Memory B cell (primary cell): ENCODE data around the gene RFPL3.
"Not testable (repeated sequence)": the region's sequence is repeated elsewhere in the genome, so short reads cannot be mapped to it uniquely, and the experiment has no call there.

Experiments used
- ATAC-seq: fragments of 150-1000 bp; cut with Tn5 transposase; 2 replicates; pipeline ENCODE4 v1.10.0; 2021; ENCODE audit warnings: low read depth, mild to moderate bottlenecking, moderate library complexity
- DNase-seq, 2 donors: peaks; one replicate each; pipeline ENCODE4 v3.0.0; 2022; ENCODE audit warnings: low spot score in 2 of 2
- H3K27ac Mint-ChIP-seq: one replicate; pipeline ENCODE4 v1.8.0; 2022; ENCODE audit warnings: mild to moderate bottlenecking, moderate library complexity, mixed read lengths
- H3K27me3 Mint-ChIP-seq: one replicate; pipeline ENCODE4 v1.8.0; 2022; ENCODE audit warnings: mixed read lengths
- H3K36me3 Mint-ChIP-seq: one replicate; pipeline ENCODE4 v1.8.0; 2022; ENCODE audit warnings: mild to moderate bottlenecking, mixed read lengths
- H3K4me1 Mint-ChIP-seq: one replicate; pipeline ENCODE4 v1.8.0; 2022; ENCODE audit warnings: mixed read lengths
- H3K4me3 Mint-ChIP-seq: one replicate; pipeline ENCODE4 v1.8.0; 2022; ENCODE audit warnings: mild to moderate bottlenecking, moderate library complexity, mixed read lengths
- H3K9me3 Mint-ChIP-seq: one replicate; pipeline ENCODE4 v1.8.0; 2022; ENCODE audit warnings: mixed read lengths

The RFPL3 gene

GRCh38 chr22:32353840-32354239, 3.8 kb upstream of the RFPL3 start:
- Mint-ChIP-seq H3K4me3 (no peak overlapping the region), H3K4me1 (no peaks in the 10 kb centered on the region), H3K36me3 (no peaks in the 10 kb centered on the region), H3K27me3 (peaks cover 2% of the 10 kb centered on the region), H3K27ac (no peak overlapping the region), H3K9me3 (peaks cover 4% of the 10 kb centered on the region)
- ATAC-seq, result no peak
- DNase-seq, result no peak

- no peak for ATAC-seq
Observed at GRCh38 chr22:32354360-32355351, 3.0 kb upstream of the RFPL3 start.

GRCh38 chr22:32355760-32356159, 1.9 kb upstream of the RFPL3 start:
- Mint-ChIP-seq H3K27ac (no peak overlapping the region), H3K36me3 (peaks cover 2% of the 10 kb centered on the region)

More at GRCh38 chr22:32354360-32355351, 3.0 kb upstream of the RFPL3 start:
- Mint-ChIP-seq H3K9me3 (peaks cover 4% of the 10 kb centered on the region), H3K36me3 (no peaks in the 10 kb centered on the region), H3K27ac (no peak overlapping the region), H3K4me3 (no peak overlapping the region), H3K4me1 (no peaks in the 10 kb centered on the region), H3K27me3 (peaks cover 5% of the 10 kb centered on the region)
- peak in 1 of 2 donors; percentile 7 for DNase-seq

GRCh38 chr22:32360096-32360495, 2.4 kb downstream of the RFPL3 start:
- not testable (repeated sequence) for H3K36me3 Mint-ChIP-seq

More at GRCh38 chr22:32355760-32356159, 1.9 kb upstream of the RFPL3 start:
- Mint-ChIP-seq H3K4me1 (no peaks in the 10 kb centered on the region), H3K27me3 (peaks cover 5% of the 10 kb centered on the region), H3K9me3 (peaks cover 4% of the 10 kb centered on the region), H3K4me3 (no peak overlapping the region)
- ATAC-seq (no peak), DNase-seq (no peak)

GRCh38 chr22:32361257-32361656, 3.6 kb downstream of the RFPL3 start:
- H3K27ac Mint-ChIP-seq, result no peak overlapping the region
- H3K27me3 Mint-ChIP-seq, result peaks cover 11% of the 10 kb centered on the region
- no peaks in the 10 kb centered on the region for H3K9me3 Mint-ChIP-seq
- no peak for ATAC-seq
- no peak overlapping the region for H3K4me3 Mint-ChIP-seq
- H3K4me1 Mint-ChIP-seq, result no peaks in the 10 kb centered on the region
- no peak for DNase-seq
- H3K36me3 Mint-ChIP-seq, result peaks cover 3% of the 10 kb centered on the region

More at GRCh38 chr22:32360096-32360495, 2.4 kb downstream of the RFPL3 start:
- H3K4me1 Mint-ChIP-seq, H3K27me3 Mint-ChIP-seq, H3K9me3 Mint-ChIP-seq, H3K4me3 Mint-ChIP-seq, DNase-seq, ATAC-seq, H3K27ac Mint-ChIP-seq: not testable (repeated sequence)

- H3K4me1 Mint-ChIP-seq, result no peaks in the 10 kb centered on the region
- DNase-seq (no peak), ATAC-seq (no peak)
- H3K9me3 Mint-ChIP-seq, result no peaks in the 10 kb centered on the region
- no peak overlapping the region for H3K4me3 Mint-ChIP-seq
- peaks cover 3% of the 10 kb centered on the region for H3K36me3 Mint-ChIP-seq
- peaks cover 14% of the 10 kb centered on the region for H3K27me3 Mint-ChIP-seq
- no peak overlapping the region for H3K27ac Mint-ChIP-seq
Observed at GRCh38 chr22:32364210-32364609, 6.5 kb downstream of the RFPL3 start.

GRCh38 chr22:32375678-32376450, 18.2 kb downstream of the RFPL3 start:
- no peaks in the 10 kb centered on the region for H3K27me3 Mint-ChIP-seq
- peak in 1 of 2 donors; percentile 3 for DNase-seq
- no peak overlapping the region for H3K4me3 Mint-ChIP-seq
- H3K27ac Mint-ChIP-seq, result no peak overlapping the region
- H3K36me3 Mint-ChIP-seq, result peaks cover 3% of the 10 kb centered on the region
- no peaks in the 10 kb centered on the region for H3K4me1 Mint-ChIP-seq
- no peak for ATAC-seq
- no peaks in the 10 kb centered on the region for H3K9me3 Mint-ChIP-seq

- no peaks in the 10 kb centered on the region for H3K27me3 Mint-ChIP-seq
- no peak overlapping the region for H3K27ac Mint-ChIP-seq
- peaks cover 3% of the 10 kb centered on the region for H3K36me3 Mint-ChIP-seq
- no peak overlapping the region for H3K4me3 Mint-ChIP-seq
- ATAC-seq, result no peak
- H3K9me3 Mint-ChIP-seq, result no peaks in the 10 kb centered on the region
- no peak for DNase-seq
- no peaks in the 10 kb centered on the region for H3K4me1 Mint-ChIP-seq
Observed at GRCh38 chr22:32376681-32377080, 19.0 kb downstream of the RFPL3 start.

GRCh38 chr22:32378707-32379272, 21.1 kb downstream of the RFPL3 start:
- Mint-ChIP-seq H3K27me3 (no peaks in the 10 kb centered on the region), H3K9me3 (no peaks in the 10 kb centered on the region), H3K4me3 (no peak overlapping the region), H3K27ac (no peak overlapping the region), H3K4me1 (no peaks in the 10 kb centered on the region), H3K36me3 (peaks cover 3% of the 10 kb centered on the region)
- no peak for DNase-seq
- no peak for ATAC-seq

GRCh38 chr22:32380991-32381390, 23.3 kb downstream of the RFPL3 start:
- Mint-ChIP-seq H3K36me3 (peaks cover 4% of the 10 kb centered on the region), H3K9me3 (no peaks in the 10 kb centered on the region), H3K4me1 (no peaks in the 10 kb centered on the region), H3K4me3 (no peak overlapping the region), H3K27ac (no peak overlapping the region), H3K27me3 (no peaks in the 10 kb centered on the region)
- no peak for ATAC-seq
- no peak for DNase-seq

GRCh38 chr22:32385681-32386080, 28.0 kb downstream of the RFPL3 start:
- ATAC-seq, result no peak
- Mint-ChIP-seq H3K27me3 (no peaks in the 10 kb centered on the region), H3K4me3 (no peak overlapping the region), H3K9me3 (no peaks in the 10 kb centered on the region), H3K4me1 (no peaks in the 10 kb centered on the region), H3K36me3 (peaks cover 25% of the 10 kb centered on the region), H3K27ac (no peak overlapping the region)
- no peak for DNase-seq

- DNase-seq, result no peak
- peak overlapping the region; percentile 42 for H3K27ac Mint-ChIP-seq
- no peak for ATAC-seq
Observed at GRCh38 chr22:32389685-32390084, 32.0 kb downstream of the RFPL3 start.

GRCh38 chr22:32395107-32395506, 37.4 kb downstream of the RFPL3 start:
- Mint-ChIP-seq H3K27ac (no peak overlapping the region), H3K4me1 (no peaks in the 10 kb centered on the region), H3K9me3 (no peaks in the 10 kb centered on the region), H3K27me3 (no peaks in the 10 kb centered on the region), H3K36me3 (peaks cover 34% of the 10 kb centered on the region), H3K4me3 (no peak overlapping the region)
- ATAC-seq, result no peak
- DNase-seq, result no peak

More at GRCh38 chr22:32389685-32390084, 32.0 kb downstream of the RFPL3 start:
- no peaks in the 10 kb centered on the region for H3K9me3 Mint-ChIP-seq
- H3K4me1 Mint-ChIP-seq, result no peaks in the 10 kb centered on the region
- H3K36me3 Mint-ChIP-seq, result peaks cover 40% of the 10 kb centered on the region
- H3K27me3 Mint-ChIP-seq, result no peaks in the 10 kb centered on the region
- H3K4me3 Mint-ChIP-seq, result no peak overlapping the region

GRCh38 chr22:32396255-32396654, 38.6 kb downstream of the RFPL3 start:
- H3K4me1 Mint-ChIP-seq, result no peaks in the 10 kb centered on the region
- peaks cover 34% of the 10 kb centered on the region for H3K36me3 Mint-ChIP-seq
- H3K4me3 Mint-ChIP-seq, result no peak overlapping the region
- ATAC-seq, result no peak
- no peaks in the 10 kb centered on the region for H3K9me3 Mint-ChIP-seq
- no peaks in the 10 kb centered on the region for H3K27me3 Mint-ChIP-seq
- no peak overlapping the region for H3K27ac Mint-ChIP-seq
- DNase-seq, result no peak
